PC-9 (cell line): ENCODE data around the gene TRIM45.

Experiments
- CTCF ChIP-seq: fragments of 200-600 bp; sonication (generic); conservative IDR thresholded peaks from 2 replicates; pipeline ENCODE4 v1.6.1; 2017; ENCODE audit warnings: mixed run types, antibody characterized with exemption, mild to moderate bottlenecking, moderate library complexity
- EZH2 ChIP-seq: fragments of 200-600 bp; sonication (generic); IDR thresholded peaks from 2 replicates; pipeline ENCODE4 v1.8.0; 2017; ENCODE audit warnings: antibody characterized with exemption, low read depth

- no peak for TF ChIP-seq CTCF
- no peak for TF ChIP-seq EZH2
Observed at GRCh38 chr1:117162816-117163215, 41.3 kb upstream of the TRIM45 start.
